HCT116 (cell line): ENCODE data around the gene EYA3. TPM values are rescaled to one million over a fixed set of nuclear protein-coding genes. Genes with fewer than 3 reads are reported as not detected.

Source experiments
- ATAC-seq: fragments of 200-7000 bp; cut with Tn5 transposase; 2 replicates; pipeline ENCODE4 v1.9.1; 2020; ENCODE audit warnings: mild to moderate bottlenecking, moderate library complexity
- BruUV-seq: library from RNA; stranded (reverse); fragments of 400-500 nt; replicated peaks from 2 replicates; lab custom pipeline; 2021; lab: Mats Ljungman, UMichigan
- CTCF ChIA-PET: fragments of 300-600 bp; sonication (Branson Sonifier 250); formaldehyde crosslinking; loops from one replicate; lab custom pipeline; 2021; ENCODE audit warnings: antibody characterized with exemption; lab: Charles Lee
- POLR2A ChIA-PET: fragments of 300-600, 350-600 bp; sonication (Branson Sonifier 250); formaldehyde crosslinking; loops from one replicate; lab custom pipeline; 2021; ENCODE audit warnings: antibody characterized with exemption; lab: Charles Lee
- RAD21 ChIA-PET, 2 experiments: fragments of 300-600 bp; sonication (Branson Sonifier 250); formaldehyde crosslinking; loops; one replicate each; lab custom pipeline; 2023; ENCODE audit warnings: low total read pairs in 2 of 2; ENCODE audit not compliant: uncharacterized antibody in 2 of 2, unreplicated experiment in 2 of 2, low non-redundant PET in 1 of 2; lab: Charles Lee
- DNase-seq: peaks from one replicate; pipeline ENCODE4 v3.0.0-alpha.2; 2010; ENCODE audit warnings: low read depth, low spot score
- H2AFZ ChIP-seq: fragments of 200-600 bp; shearing (Covaris generic), sonication (generic); 2 replicates; pipeline ENCODE4 v1.6.1; 2017; ENCODE audit warnings: low read depth, mixed run types, mixed read lengths, antibody characterized with exemption, low read length; ENCODE audit not compliant: poor library complexity, severe bottlenecking
- H3K27ac ChIP-seq: 2 replicates; pipeline ENCODE4 v1.5.1; 2012; ENCODE audit warnings: low read depth, low read length
- H3K27me3 ChIP-seq: fragments of 200-600 bp; sonication (generic); 2 replicates; pipeline ENCODE4 v1.6.1; 2016; ENCODE audit warnings: mixed run types, low read length, mixed read lengths; ENCODE audit not compliant: insufficient read depth
- H3K36me3 ChIP-seq, 2 experiments: fragments of 200-500 bp in 1 of 2; fragments of 200-600 bp in 1 of 2; sonication (Bioruptor generic) in 1 of 2; sonication (generic) in 1 of 2; 2 replicates each; pipeline versions ENCODE4 v1.5.1 to v1.6.1; 2014 to 2016; ENCODE audit warnings: low read length in 2 of 2, inconsistent platforms in 1 of 2, mixed read lengths in 1 of 2, mixed run types in 1 of 2; ENCODE audit not compliant: insufficient read depth in 2 of 2, control insufficient read depth in 1 of 2
- H3K4me1 ChIP-seq, 2 experiments: fragments of 200-600 bp in 1 of 2; sonication (generic) in 1 of 2; 2 replicates each; pipeline versions ENCODE4 v1.5.1 to v1.6.1; 2012 to 2017; ENCODE audit warnings: low read length in 2 of 2, inconsistent platforms in 1 of 2, mild to moderate bottlenecking in 1 of 2, mixed read lengths in 1 of 2, mixed run types in 1 of 2, moderate library complexity in 1 of 2; ENCODE audit not compliant: insufficient read depth in 2 of 2, control insufficient read depth in 1 of 2
- H3K4me2 ChIP-seq: fragments of 200-600 bp; sonication (generic); 2 replicates; pipeline ENCODE4 v1.6.1; 2017; ENCODE audit warnings: mixed run types, low read length, mixed read lengths
- H3K4me3 ChIP-seq, 2 experiments: fragments of 200-600 bp in 1 of 2; sonication (generic) in 1 of 2; replicated peaks in 1 of 2; 2 replicates each; pipeline ENCODE4 v1.5.1; 2011 to 2016; ENCODE audit warnings: low read length in 2 of 2, control low read depth in 1 of 2, low read depth in 1 of 2, mild to moderate bottlenecking in 1 of 2, mixed read lengths in 1 of 2, mixed run types in 1 of 2
- H3K79me2 ChIP-seq: fragments of 200-600 bp; sonication (generic); 2 replicates; pipeline ENCODE4 v1.6.1; 2017; ENCODE audit warnings: mild to moderate bottlenecking, mixed run types, low read length, moderate library complexity, mixed read lengths; ENCODE audit not compliant: insufficient read depth
- H3K9ac ChIP-seq: fragments of 200-600 bp; sonication (generic); 2 replicates; pipeline ENCODE4 v1.6.1; 2016; ENCODE audit warnings: low read length, mixed read lengths
- H3K9me2 ChIP-seq: fragments of 200-600 bp; sonication (generic), shearing (Covaris generic); 2 replicates; pipeline ENCODE4 v1.6.1; 2017; ENCODE audit warnings: mixed run types, mild to moderate bottlenecking, moderate library complexity; ENCODE audit not compliant: insufficient read depth
- H3K9me3 ChIP-seq, 2 experiments: fragments of 200-500 bp in 1 of 2; fragments of 200-600 bp in 1 of 2; sonication (Bioruptor generic) in 1 of 2; sonication (generic) in 1 of 2; 2 replicates each; pipeline ENCODE4 v1.6.1; 2014 to 2017; ENCODE audit warnings: low read length in 2 of 2, mixed read lengths in 2 of 2, inconsistent platforms in 1 of 2, low read depth in 1 of 2, mild to moderate bottlenecking in 1 of 2, mixed run types in 1 of 2, moderate library complexity in 1 of 2; ENCODE audit not compliant: control insufficient read depth in 1 of 2, insufficient read depth in 1 of 2
- H4K20me1 ChIP-seq: fragments of 200-600 bp; sonication (generic), shearing (Covaris generic); 2 replicates; pipeline ENCODE4 v1.6.1; 2017; ENCODE audit warnings: mixed run types, mild to moderate bottlenecking, moderate library complexity; ENCODE audit not compliant: insufficient read depth
- CBX3 ChIP-seq: IDR thresholded peaks from 2 replicates; pipeline ENCODE4 v1.6.1; 2012; ENCODE audit warnings: low read depth
- EGR1 ChIP-seq: IDR thresholded peaks from 2 replicates; pipeline ENCODE4 v1.6.1; 2012; ENCODE audit warnings: low read depth
- EZH2 ChIP-seq: fragments of 200-600 bp; sonication (generic); IDR thresholded peaks from 2 replicates; pipeline ENCODE4 v1.6.1; 2017; ENCODE audit warnings: antibody characterized with exemption, mixed run types
- EZH2phosphoT487 ChIP-seq: fragments of 200-600 bp; IDR thresholded peaks from 2 replicates; pipeline ENCODE4 v1.6.1; 2018; ENCODE audit warnings: antibody characterized with exemption, borderline replicate concordance
- FOSL1 ChIP-seq: IDR thresholded peaks from 2 replicates; pipeline ENCODE4 v1.6.1; 2012; ENCODE audit warnings: low read depth
- MAX ChIP-seq: IDR thresholded peaks from 2 replicates; pipeline ENCODE4 v1.6.1; 2012
- POLR2A ChIP-seq: IDR thresholded peaks from 2 replicates; pipeline ENCODE4 v1.7.0; 2011; ENCODE audit warnings: borderline replicate concordance; ENCODE audit not compliant: insufficient read depth, insufficient read length; ENCODE audit errors: extremely low read depth
- RAD21 ChIP-seq: IDR thresholded peaks from 2 replicates; pipeline ENCODE4 v1.6.1; 2012; ENCODE audit warnings: low read depth, mild to moderate bottlenecking
- SIN3A ChIP-seq: IDR thresholded peaks from 2 replicates; pipeline ENCODE4 v1.6.1; 2012; ENCODE audit warnings: low read depth
- SP1 ChIP-seq: IDR thresholded peaks from 2 replicates; pipeline ENCODE4 v1.6.1; 2012; ENCODE audit warnings: low read depth
- TCF7L2 ChIP-seq: IDR thresholded peaks from 2 replicates; pipeline ENCODE4 v1.7.0; 2011; ENCODE audit warnings: borderline replicate concordance, inconsistent platforms; ENCODE audit not compliant: insufficient read depth, insufficient read length; ENCODE audit errors: extremely low read depth
- YY1 ChIP-seq: IDR thresholded peaks from 2 replicates; pipeline ENCODE4 v1.6.1; 2011; ENCODE audit warnings: low read length, low read depth, moderate library complexity, mild to moderate bottlenecking; ENCODE audit not compliant: insufficient replicate concordance; ENCODE audit errors: extremely low read depth
- ZBTB33 ChIP-seq: IDR thresholded peaks from 2 replicates; pipeline ENCODE4 v1.6.1; 2011; ENCODE audit warnings: mild to moderate bottlenecking, low read length, moderate library complexity; ENCODE audit not compliant: insufficient replicate concordance; ENCODE audit errors: extremely low read depth
- ZFX ChIP-seq: fragments of 450-650 bp; IDR thresholded peaks from 2 replicates; pipeline ENCODE4 v1.6.1; 2017
- intact Hi-C: fragments of 100-400 bp; cut with micrococcal nuclease; formaldehyde crosslinking; loops from 2 replicates; pipeline ENCODE4 v1.10.0; 2022
- total RNA-seq: library from RNA; stranded (reverse); gene quantifications from one replicate; pipeline ENCODE4 v1.2.1, GENCODE V29; 2021; ENCODE audit not compliant: unreplicated experiment
- TF ChIP-seq, protein P1 (sequence below): IDR thresholded peaks from 2 replicates; pipeline ENCODE4 v1.6.1; 2012; ENCODE audit warnings: low read depth

EYA3 gene
- total RNA-seq, 1 experiment from 2014 or later = 25.9 TPM

DNA sequence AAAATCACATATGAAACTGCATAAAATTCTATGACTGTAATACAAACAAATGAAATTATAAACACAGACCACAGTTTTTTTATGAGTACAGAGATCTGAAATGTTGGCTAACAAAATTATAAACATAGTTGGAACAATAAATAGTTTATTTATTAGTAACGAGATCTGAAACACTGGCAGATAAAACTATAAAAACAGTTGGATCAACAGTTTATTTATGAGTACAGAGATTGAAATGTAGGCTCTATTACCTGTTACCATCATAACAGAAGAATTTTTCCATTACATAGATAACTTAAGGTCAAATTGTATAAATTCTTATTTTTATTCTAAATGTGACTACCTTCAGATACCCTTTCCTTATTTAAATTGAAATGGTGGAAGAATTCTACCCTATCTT is 14.5 kb downstream of the EYA3 start:
- Histone ChIP-seq H2AFZ (no peak overlapping the region), H3K4me3 (no peak overlapping the region), H3K27me3 (no peaks in the 10 kb centered on the region), H4K20me1 (peaks cover 8% of the 10 kb centered on the region; the same call in 1 of the 2 replicates), H3K9me2 (no peaks in the 10 kb centered on the region), H3K36me3 (no peaks in the 10 kb centered on the region), H3K4me1 (peaks cover 3 to 8% of the 10 kb centered on the region in 2 experiments), H3K9ac (no peak overlapping the region), H3K9me3 (no peaks in the 10 kb centered on the region), H3K4me2 (no peak overlapping the region), H3K79me2 (peaks cover 74% of the 10 kb centered on the region), H3K27ac (no peak overlapping the region)
- intact Hi-C loops = no loop called here
- no TSS peak for BruUV-seq
- POLR2A ChIA-PET = no interaction called here
- RAD21 ChIA-PET = no interaction called here
- DNase-seq (no peak), ATAC-seq (no peak)
- no peak for TF ChIP-seq RAD21
- no peak for TF ChIP-seq MAX
- TF ChIP-seq FOSL1 = no peak
- no peak for TF ChIP-seq CBX3
- TF ChIP-seq SIN3A = no peak
- no peak for TF ChIP-seq EZH2
- no peak for TF ChIP-seq TCF7L2
- TF ChIP-seq POLR2A = no peak
- CTCF ChIA-PET = no interaction called here

DNA sequence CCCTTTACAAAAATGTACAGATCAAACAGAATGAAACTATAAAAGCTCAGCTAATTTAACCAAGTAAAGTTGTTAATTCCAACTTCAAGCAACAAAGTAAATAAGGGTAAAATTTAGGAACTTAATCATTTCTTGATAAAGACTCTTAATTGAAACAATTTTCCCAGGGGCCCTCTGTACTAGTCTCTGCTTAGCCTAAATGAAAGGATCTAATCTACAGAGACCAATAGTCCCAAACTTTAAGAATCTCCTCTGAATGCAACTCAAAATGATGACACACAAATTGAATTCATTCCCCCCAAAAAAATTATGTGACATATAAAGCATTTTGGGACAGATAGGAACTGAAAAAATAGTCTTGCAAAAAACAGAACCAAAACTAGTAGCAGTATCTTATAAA is 16.6 kb downstream of the EYA3 start:
- no peak for ATAC-seq
- Histone ChIP-seq H3K36me3 (no peaks in the 10 kb centered on the region), H2AFZ (no peak overlapping the region), H4K20me1 (peaks cover 8% of the 10 kb centered on the region; the same call in 1 of the 2 replicates), H3K4me2 (no peak overlapping the region), H3K4me1 (no peaks in the 10 kb centered on the region), H3K27ac (no peak overlapping the region), H3K9ac (no peak overlapping the region), H3K9me3 (no peaks in the 10 kb centered on the region), H3K79me2 (peaks cover 73% of the 10 kb centered on the region), H3K4me3 (no peak overlapping the region), H3K27me3 (no peaks in the 10 kb centered on the region), H3K9me2 (no peaks in the 10 kb centered on the region)
- DNase-seq = no peak
- no TSS peak for BruUV-seq
- POLR2A ChIA-PET = no interaction called here
- intact Hi-C loops = no loop called here
- CTCF ChIA-PET = no interaction called here
- RAD21 ChIA-PET = no interaction called here
- TF ChIP-seq CBX3 (no peak), EZH2phosphoT487 (no peak), ZBTB33 (no peak), SP1 (no peak), SIN3A (no peak), ZFX (no peak), POLR2A (no peak), EGR1 (no peak), YY1 (no peak)
- TF ChIP-seq, protein P1, sequence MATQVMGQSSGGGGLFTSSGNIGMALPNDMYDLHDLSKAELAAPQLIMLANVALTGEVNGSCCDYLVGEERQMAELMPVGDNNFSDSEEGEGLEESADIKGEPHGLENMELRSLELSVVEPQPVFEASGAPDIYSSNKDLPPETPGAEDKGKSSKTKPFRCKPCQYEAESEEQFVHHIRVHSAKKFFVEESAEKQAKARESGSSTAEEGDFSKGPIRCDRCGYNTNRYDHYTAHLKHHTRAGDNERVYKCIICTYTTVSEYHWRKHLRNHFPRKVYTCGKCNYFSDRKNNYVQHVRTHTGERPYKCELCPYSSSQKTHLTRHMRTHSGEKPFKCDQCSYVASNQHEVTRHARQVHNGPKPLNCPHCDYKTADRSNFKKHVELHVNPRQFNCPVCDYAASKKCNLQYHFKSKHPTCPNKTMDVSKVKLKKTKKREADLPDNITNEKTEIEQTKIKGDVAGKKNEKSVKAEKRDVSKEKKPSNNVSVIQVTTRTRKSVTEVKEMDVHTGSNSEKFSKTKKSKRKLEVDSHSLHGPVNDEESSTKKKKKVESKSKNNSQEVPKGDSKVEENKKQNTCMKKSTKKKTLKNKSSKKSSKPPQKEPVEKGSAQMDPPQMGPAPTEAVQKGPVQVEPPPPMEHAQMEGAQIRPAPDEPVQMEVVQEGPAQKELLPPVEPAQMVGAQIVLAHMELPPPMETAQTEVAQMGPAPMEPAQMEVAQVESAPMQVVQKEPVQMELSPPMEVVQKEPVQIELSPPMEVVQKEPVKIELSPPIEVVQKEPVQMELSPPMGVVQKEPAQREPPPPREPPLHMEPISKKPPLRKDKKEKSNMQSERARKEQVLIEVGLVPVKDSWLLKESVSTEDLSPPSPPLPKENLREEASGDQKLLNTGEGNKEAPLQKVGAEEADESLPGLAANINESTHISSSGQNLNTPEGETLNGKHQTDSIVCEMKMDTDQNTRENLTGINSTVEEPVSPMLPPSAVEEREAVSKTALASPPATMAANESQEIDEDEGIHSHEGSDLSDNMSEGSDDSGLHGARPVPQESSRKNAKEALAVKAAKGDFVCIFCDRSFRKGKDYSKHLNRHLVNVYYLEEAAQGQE = no peak
